NCI-H1436 treated with DMSO at 0.1 percent for 48 hours (cell line): ENCODE data around the gene PRPSAP2.

Source experiments
- DNase-seq: peaks from one replicate; lab custom pipeline; 2025; lab: John Stamatoyannopoulos, UW

PRPSAP2 gene

GRCh38 chr17:18962494-18962815 lies 104.5 kb downstream of the PRPSAP2 start:
- DNase-seq, result no peak

- DNase-seq, result no peak
Measured at GRCh38 chr17:18963126-18964017, 105.4 kb downstream of the PRPSAP2 start.

GRCh38 chr17:18964018-18964351 lies 106.1 kb downstream of the PRPSAP2 start:
- no peak for DNase-seq

GRCh38 chr17:18964550-18964949 lies 106.6 kb downstream of the PRPSAP2 start:
- DNase-seq, result no peak

- DNase-seq, result no peak
Measured at GRCh38 chr17:18965530-18966236, 107.8 kb downstream of the PRPSAP2 start.

GRCh38 chr17:18966831-18967624 lies 109.1 kb downstream of the PRPSAP2 start:
- no peak for DNase-seq

GRCh38 chr17:18967916-18968315 lies 110.0 kb downstream of the PRPSAP2 start:
- DNase-seq, result no peak

GRCh38 chr17:18968345-18968744 lies 110.4 kb downstream of the PRPSAP2 start:
- DNase-seq, result no peak

- no peak for DNase-seq
Measured at GRCh38 chr17:18968945-18969887, 111.3 kb downstream of the PRPSAP2 start.

GRCh38 chr17:18970582-18971480 lies 112.9 kb downstream of the PRPSAP2 start:
- no peak for DNase-seq

GRCh38 chr17:18971801-18972200 lies 113.9 kb downstream of the PRPSAP2 start:
- DNase-seq, result no peak

GRCh38 chr17:18974407-18975149 lies 116.6 kb downstream of the PRPSAP2 start:
- no peak for DNase-seq

GRCh38 chr17:18975597-18975996 lies 117.7 kb downstream of the PRPSAP2 start:
- DNase-seq, result no peak

GRCh38 chr17:18976201-18976600 lies 118.3 kb downstream of the PRPSAP2 start:
- DNase-seq, result no peak

GRCh38 chr17:18977021-18977420 lies 119.1 kb downstream of the PRPSAP2 start:
- DNase-seq, result no peak

- no peak for DNase-seq
Measured at GRCh38 chr17:18977646-18978045, 119.7 kb downstream of the PRPSAP2 start.

GRCh38 chr17:18978050-18978449 lies 120.1 kb downstream of the PRPSAP2 start:
- no peak for DNase-seq

- no peak for DNase-seq
Measured at GRCh38 chr17:18978655-18979054, 120.7 kb downstream of the PRPSAP2 start.
